HFFc6 (cell line): ENCODE results near the gene RSPO3. TPM values are rescaled to one million over a fixed set of nuclear protein-coding genes. Genes with fewer than 3 reads are reported as not detected.

Source experiments
- DNase-seq: peaks from one replicate; pipeline ENCODE4 v3.0.0-alpha.2; 2018
- H3K27ac Mint-ChIP-seq: 2 replicates; pipeline ENCODE4 v1.8.0; 2020; ENCODE audit warnings: mild to moderate bottlenecking, mixed read lengths
- H3K27me3 Mint-ChIP-seq: 2 replicates; pipeline ENCODE4 v1.8.0; 2021; ENCODE audit warnings: mild to moderate bottlenecking, moderate library complexity, mixed read lengths; ENCODE audit not compliant: insufficient read depth
- H3K36me3 Mint-ChIP-seq: 2 replicates; pipeline ENCODE4 v1.8.0; 2021; ENCODE audit warnings: low read depth, mixed read lengths
- H3K4me1 Mint-ChIP-seq: 2 replicates; pipeline ENCODE4 v1.8.0; 2020; ENCODE audit warnings: low read depth, mixed read lengths
- H3K4me3 Mint-ChIP-seq: 2 replicates; pipeline ENCODE4 v1.8.0; 2020; ENCODE audit warnings: mild to moderate bottlenecking, moderate library complexity, mixed read lengths
- H3K9me3 Mint-ChIP-seq: 2 replicates; pipeline ENCODE4 v1.8.0; 2020; ENCODE audit warnings: mild to moderate bottlenecking, mixed read lengths
- CTCF ChIP-seq: fragments of 200-600 bp; sonication (generic); IDR thresholded peaks from 2 replicates; pipeline ENCODE4 v1.5.0; 2021; ENCODE audit warnings: antibody characterized with exemption, mild to moderate bottlenecking
- total RNA-seq, 6 experiments: library from RNA; stranded (reverse); fragmentation: NEBNext Ultra II Directional; extraction: Animal tissue kit (Norgen Biotek cat#: 25700); gene quantifications; 2 replicates in 1 of 6; 3 replicates in 5 of 6; pipeline ENCODE4 v1.2.3, GENCODE V29; 2021

RSPO3 gene
- total RNA-seq, 6 experiments from 2014 or later = not detected

- H3K27ac Mint-ChIP-seq = no peak overlapping the region
- H3K4me1 Mint-ChIP-seq = peaks cover 17% of the 10 kb centered on the region
- no peaks in the 10 kb centered on the region for H3K9me3 Mint-ChIP-seq
- no peaks in the 10 kb centered on the region for H3K36me3 Mint-ChIP-seq
- peaks cover 21% of the 10 kb centered on the region for H3K27me3 Mint-ChIP-seq
- TF ChIP-seq CTCF = peak; percentile 67
- H3K4me3 Mint-ChIP-seq = no peak overlapping the region
- peak; percentile 13 for DNase-seq
These were observed 17.8 kb upstream of the RSPO3 start for GRCh38 chr6:127100510-127101140.

GRCh38 chr6:127102299-127102698, 16.2 kb upstream of the RSPO3 start:
- H3K36me3 Mint-ChIP-seq = no peaks in the 10 kb centered on the region

GRCh38 chr6:127102859-127103258, 15.6 kb upstream of the RSPO3 start:
- Mint-ChIP-seq H3K27me3 (peaks cover 23% of the 10 kb centered on the region), H3K4me1 (peaks cover 17% of the 10 kb centered on the region), H3K27ac (no peak overlapping the region), H3K9me3 (no peaks in the 10 kb centered on the region), H3K36me3 (no peaks in the 10 kb centered on the region), H3K4me3 (no peak overlapping the region)
- TF ChIP-seq CTCF = no peak
- no peak for DNase-seq

More at GRCh38 chr6:127102299-127102698, 16.2 kb upstream of the RSPO3 start:
- Mint-ChIP-seq H3K27me3 (peaks cover 18% of the 10 kb centered on the region), H3K9me3 (no peaks in the 10 kb centered on the region), H3K4me1 (peaks cover 17% of the 10 kb centered on the region), H3K27ac (no peak overlapping the region), H3K4me3 (no peak overlapping the region)
- peak; percentile 79 for DNase-seq
- TF ChIP-seq CTCF = no peak

GRCh38 chr6:127103482-127103881, 15.0 kb upstream of the RSPO3 start:
- TF ChIP-seq CTCF = no peak

GRCh38 chr6:127107916-127108315, 10.6 kb upstream of the RSPO3 start:
- Mint-ChIP-seq H3K4me3 (no peak overlapping the region), H3K36me3 (no peaks in the 10 kb centered on the region), H3K27me3 (peaks cover 28% of the 10 kb centered on the region), H3K27ac (no peak overlapping the region), H3K9me3 (no peaks in the 10 kb centered on the region), H3K4me1 (peaks cover 7% of the 10 kb centered on the region; the same call in 1 of the 2 replicates)
- DNase-seq = no peak
- no peak for TF ChIP-seq CTCF

More at GRCh38 chr6:127103482-127103881, 15.0 kb upstream of the RSPO3 start:
- no peaks in the 10 kb centered on the region for H3K36me3 Mint-ChIP-seq
- DNase-seq = no peak
- no peak overlapping the region for H3K4me3 Mint-ChIP-seq
- H3K4me1 Mint-ChIP-seq = peaks cover 17% of the 10 kb centered on the region
- no peaks in the 10 kb centered on the region for H3K9me3 Mint-ChIP-seq
- H3K27ac Mint-ChIP-seq = no peak overlapping the region
- peaks cover 25% of the 10 kb centered on the region for H3K27me3 Mint-ChIP-seq
